ENCODE results near the gene SMIM24. TPM values are rescaled to one million over a fixed set of nuclear protein-coding genes. Genes with fewer than 3 reads are reported as not detected.

SMIM24 gene
- total RNA-seq, 2 donors from 2014 or later = 42.0 to 45.8 TPM

GRCh38 chr19:3479177-3479833 lies 1.0 kb downstream of the SMIM24 start:
- DNase-seq (peak in 1 of 2 donors; percentile 58), ATAC-seq (peak; percentile 12)
- intact Hi-C loops (cut with DNase I, micrococcal nuclease) = loop anchor here (5.0 to 10.0 kb wide), 2 partner anchors 155 to 157 kb away; no protein-coding TSS in a partner anchor

DNA sequence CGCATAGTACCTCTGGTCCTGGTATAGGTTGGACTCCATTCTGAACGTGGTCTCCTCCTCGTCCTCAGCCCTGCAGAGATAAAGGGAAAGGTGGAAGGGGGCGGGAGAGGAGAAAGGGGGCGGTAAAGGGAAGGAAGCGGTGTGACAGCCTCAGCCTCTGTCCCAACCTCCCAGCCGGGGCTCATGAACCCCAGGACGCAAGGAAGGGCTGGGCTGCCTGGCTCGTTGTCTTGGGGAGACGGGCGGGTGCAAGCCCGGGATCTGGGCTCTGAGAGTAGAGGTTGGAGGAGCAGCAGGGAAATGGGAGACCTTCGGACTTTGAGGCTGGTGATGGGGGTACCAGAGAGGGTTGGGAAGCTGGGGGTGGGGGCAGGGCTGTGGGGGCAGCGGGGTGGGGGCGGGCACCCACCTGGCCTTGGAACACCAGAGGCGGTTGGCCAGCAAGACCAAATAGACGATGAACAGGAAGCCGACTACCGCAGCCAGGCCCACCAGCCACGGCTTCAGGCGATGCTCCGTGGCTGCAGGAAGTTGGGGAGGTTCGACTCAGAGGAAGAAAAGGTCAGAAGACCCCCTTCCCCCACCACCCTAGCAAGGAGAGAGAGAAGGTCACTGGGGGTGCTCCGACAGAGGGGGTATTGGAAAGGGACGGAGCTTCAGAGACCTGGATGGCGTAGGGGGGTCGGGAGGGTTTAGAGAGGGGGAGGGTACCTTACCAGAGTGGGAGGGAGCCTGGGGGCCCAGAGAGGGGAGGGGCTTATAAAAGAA lies 1.7 kb downstream of the SMIM24 start:
- intact Hi-C loops (cut with DNase I, micrococcal nuclease) = loop anchor here (5.0 to 10.0 kb wide), 2 partner anchors 154 to 156 kb away; no protein-coding TSS in a partner anchor
- no peak for ATAC-seq
- DNase-seq = no peak

DNA sequence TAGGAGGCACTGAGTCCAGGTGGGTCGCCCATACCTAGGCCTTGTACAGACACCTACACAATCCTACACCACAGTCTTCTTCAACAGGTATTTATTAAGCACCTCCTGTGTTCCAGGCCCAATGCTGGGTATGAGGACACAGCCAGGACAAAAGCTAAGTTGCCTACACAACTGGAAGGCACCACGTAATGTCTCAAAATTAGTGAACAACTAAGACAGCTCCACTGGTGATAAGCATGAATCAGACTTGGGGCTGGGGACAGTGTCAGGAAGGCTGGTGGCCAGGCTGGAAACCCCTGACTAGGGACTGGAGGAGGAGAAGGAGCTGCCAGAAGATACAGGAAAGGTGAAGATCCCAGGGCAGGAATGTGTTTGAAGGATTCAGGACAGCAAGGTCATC lies 2.4 kb downstream of the SMIM24 start:
- intact Hi-C loops (cut with DNase I, micrococcal nuclease) = loop anchor here (5.0 to 10.0 kb wide), 2 partner anchors 153 to 156 kb away; no protein-coding TSS in a partner anchor
- DNase-seq (no peak), ATAC-seq (no peak)

DNA sequence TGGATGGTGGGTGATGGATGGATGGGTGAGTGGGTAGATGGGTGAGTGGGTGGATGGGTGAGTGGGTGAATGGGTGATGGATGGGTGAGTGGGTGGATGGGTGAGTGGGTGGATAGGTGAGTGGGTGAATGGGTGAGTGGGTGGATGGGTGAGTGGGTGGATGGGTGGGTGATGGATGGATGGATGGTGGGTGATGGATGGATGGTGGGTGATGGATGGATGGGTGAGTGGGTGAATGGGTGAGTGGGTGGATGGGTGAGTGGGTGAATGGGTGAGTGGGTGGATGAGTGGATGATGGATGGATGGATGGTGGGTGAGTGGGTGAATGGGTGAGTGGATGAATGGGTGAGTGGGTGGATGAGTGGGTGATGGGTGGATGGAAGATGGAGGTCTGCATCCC lies 2.8 kb downstream of the SMIM24 start:
- intact Hi-C loops (cut with DNase I, micrococcal nuclease) = loop anchor here (5.0 to 10.0 kb wide), 2 partner anchors 153 to 155 kb away; no protein-coding TSS in a partner anchor
- no peak for ATAC-seq

DNA sequence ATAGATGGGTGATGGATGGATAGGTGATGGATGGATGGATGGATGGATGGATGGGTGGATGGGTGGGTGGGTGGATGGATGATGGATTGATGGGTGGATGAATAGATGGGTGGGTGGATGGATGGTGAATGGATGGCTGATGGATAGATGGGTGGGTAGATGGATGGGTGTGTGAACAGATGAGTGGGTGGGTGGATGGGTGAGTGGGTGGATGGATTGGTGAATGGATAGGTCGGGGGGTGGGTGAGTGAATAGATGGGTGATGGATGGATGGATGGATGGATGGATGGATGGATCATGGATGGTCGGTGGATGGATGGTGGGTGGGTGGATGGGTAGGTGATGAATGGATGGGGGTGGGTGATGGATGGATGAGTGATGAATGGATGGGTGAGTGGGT lies 3.5 kb downstream of the SMIM24 start:
- no peak for ATAC-seq
- DNase-seq = no peak
- intact Hi-C loops (cut with DNase I, micrococcal nuclease) = loop anchor here (5.0 to 10.0 kb wide), 2 partner anchors 152 to 155 kb away; no protein-coding TSS in a partner anchor

More for the DNA sequence above, 2.8 kb downstream of the SMIM24 start:
- DNase-seq = no peak

GRCh38 chr19:3475449-3475848 lies 4.9 kb downstream of the SMIM24 start:
- DNase-seq (no peak), ATAC-seq (no peak)
- intact Hi-C loops (cut with DNase I, micrococcal nuclease) = loop anchor here (5.0 to 10.0 kb wide), 2 partner anchors 151 to 153 kb away; no protein-coding TSS in a partner anchor

- no peak for ATAC-seq
- DNase-seq = no peak
- intact Hi-C loops (cut with DNase I, micrococcal nuclease) = loop anchor here (5.0 to 10.0 kb wide), 2 partner anchors 150 to 152 kb away; no protein-coding TSS in a partner anchor
These were observed 5.7 kb downstream of the SMIM24 start for GRCh38 chr19:3474614-3475013.

DNA sequence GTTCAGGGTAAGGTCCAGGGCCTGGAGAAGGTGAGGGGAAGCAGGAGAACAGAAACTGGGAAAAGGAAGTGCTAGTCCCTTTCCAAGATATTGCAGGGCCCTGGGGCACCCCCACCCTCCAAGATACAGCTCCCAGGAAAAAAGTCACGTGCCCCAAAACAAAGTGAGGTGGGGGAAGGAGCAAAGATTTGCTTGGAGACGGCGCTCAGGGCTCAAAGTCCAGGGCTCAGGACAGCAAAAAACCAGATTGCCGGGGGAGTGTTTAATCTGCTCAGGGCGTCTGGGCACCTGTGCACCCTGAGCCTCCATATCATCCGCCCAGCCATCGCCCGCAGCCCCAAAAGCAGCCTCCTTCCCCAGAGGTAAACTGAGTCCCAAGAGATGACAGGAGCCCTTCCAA lies 6.3 kb downstream of the SMIM24 start:
- ATAC-seq (peak; percentile 79), DNase-seq (peak; percentile 64 to 74)
- intact Hi-C loops (cut with DNase I, micrococcal nuclease) = loop anchor here in 1 of 2 donors (10.0 kb wide), 1 partner anchor 149 kb away; no protein-coding TSS in a partner anchor

GRCh38 chr19:3471954-3472655 lies 8.2 kb downstream of the SMIM24 start:
- DNase-seq = peak in 1 of 2 donors; percentile 46
- peak; percentile 27 for ATAC-seq
- intact Hi-C loops (cut with DNase I, micrococcal nuclease) = loop anchor here in 1 of 2 donors (10.0 kb wide), 1 partner anchor 147 kb away; no protein-coding TSS in a partner anchor

GRCh38 chr19:3470500-3471128 lies 9.7 kb downstream of the SMIM24 start:
- no peak for ATAC-seq
- intact Hi-C loops (cut with DNase I, micrococcal nuclease) = loop anchor here in 1 of 2 donors (10.0 kb wide), 1 partner anchor 146 kb away; no protein-coding TSS in a partner anchor

GRCh38 chr19:3469638-3470499 lies 10.5 kb downstream of the SMIM24 start:
- DNase-seq (no peak), ATAC-seq (no peak)
- intact Hi-C loops (cut with DNase I, micrococcal nuclease) = loop anchor here in 1 of 2 donors (10.0 kb wide), 1 partner anchor 145 kb away; no protein-coding TSS in a partner anchor

More at GRCh38 chr19:3470500-3471128, 9.7 kb downstream of the SMIM24 start:
- no peak for DNase-seq

DNA sequence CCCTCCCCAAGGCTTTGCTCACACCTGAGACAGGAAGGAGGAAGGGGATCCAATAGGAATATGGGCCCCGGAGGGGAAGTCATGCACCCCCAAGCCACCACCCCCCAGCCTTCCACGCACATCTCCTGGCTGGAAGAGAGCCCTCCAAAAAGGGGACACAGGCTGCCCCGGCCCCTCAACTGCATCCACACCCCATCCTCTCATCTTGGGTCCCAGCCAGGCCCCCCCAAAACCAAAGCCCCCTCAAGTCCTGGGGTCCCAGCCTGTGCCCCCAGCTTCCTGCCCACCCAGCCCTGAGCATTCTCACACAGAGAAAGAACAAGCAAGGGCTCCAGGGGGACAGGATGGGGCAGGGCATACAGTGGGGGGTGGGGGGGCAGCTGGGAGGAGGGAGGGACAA lies 12.1 kb downstream of the SMIM24 start:
- intact Hi-C loops (cut with DNase I, micrococcal nuclease) = no loop called here
- ATAC-seq = no peak

GRCh38 chr19:3467437-3468198 lies 12.7 kb downstream of the SMIM24 start:
- intact Hi-C loops (cut with DNase I, micrococcal nuclease) = no loop called here
- no peak for DNase-seq
- ATAC-seq = no peak

More for the DNA sequence above, 12.1 kb downstream of the SMIM24 start:
- no peak for DNase-seq

GRCh38 chr19:3466635-3467034 lies 13.7 kb downstream of the SMIM24 start:
- intact Hi-C loops (cut with DNase I, micrococcal nuclease) = no loop called here

GRCh38 chr19:3465552-3465951 lies 14.8 kb downstream of the SMIM24 start:
- ATAC-seq = no peak
- intact Hi-C loops (cut with DNase I, micrococcal nuclease) = no loop called here
- no peak for DNase-seq

More at GRCh38 chr19:3466635-3467034, 13.7 kb downstream of the SMIM24 start:
- ATAC-seq (no peak), DNase-seq (no peak)

GRCh38 chr19:3464587-3465235 lies 15.6 kb downstream of the SMIM24 start:
- intact Hi-C loops (cut with DNase I, micrococcal nuclease) = no loop called here

More at GRCh38 chr19:3464587-3465235, 15.6 kb downstream of the SMIM24 start:
- ATAC-seq (no peak), DNase-seq (no peak)

Data from left colon (tissue), 2 donors.